GM12873 (cell line): ENCODE results near the gene HDLBP.

ENCODE experiments used
- TF ChIP-seq, protein P1 (sequence below): IDR thresholded peaks from 2 replicates; pipeline ENCODE4 v1.5.1; 2012; ENCODE audit warnings: low read depth, mild to moderate bottlenecking, moderate library complexity, low read length, control low read depth; ENCODE audit not compliant: insufficient read depth; ENCODE audit errors: missing control alignments

The HDLBP gene

DNA sequence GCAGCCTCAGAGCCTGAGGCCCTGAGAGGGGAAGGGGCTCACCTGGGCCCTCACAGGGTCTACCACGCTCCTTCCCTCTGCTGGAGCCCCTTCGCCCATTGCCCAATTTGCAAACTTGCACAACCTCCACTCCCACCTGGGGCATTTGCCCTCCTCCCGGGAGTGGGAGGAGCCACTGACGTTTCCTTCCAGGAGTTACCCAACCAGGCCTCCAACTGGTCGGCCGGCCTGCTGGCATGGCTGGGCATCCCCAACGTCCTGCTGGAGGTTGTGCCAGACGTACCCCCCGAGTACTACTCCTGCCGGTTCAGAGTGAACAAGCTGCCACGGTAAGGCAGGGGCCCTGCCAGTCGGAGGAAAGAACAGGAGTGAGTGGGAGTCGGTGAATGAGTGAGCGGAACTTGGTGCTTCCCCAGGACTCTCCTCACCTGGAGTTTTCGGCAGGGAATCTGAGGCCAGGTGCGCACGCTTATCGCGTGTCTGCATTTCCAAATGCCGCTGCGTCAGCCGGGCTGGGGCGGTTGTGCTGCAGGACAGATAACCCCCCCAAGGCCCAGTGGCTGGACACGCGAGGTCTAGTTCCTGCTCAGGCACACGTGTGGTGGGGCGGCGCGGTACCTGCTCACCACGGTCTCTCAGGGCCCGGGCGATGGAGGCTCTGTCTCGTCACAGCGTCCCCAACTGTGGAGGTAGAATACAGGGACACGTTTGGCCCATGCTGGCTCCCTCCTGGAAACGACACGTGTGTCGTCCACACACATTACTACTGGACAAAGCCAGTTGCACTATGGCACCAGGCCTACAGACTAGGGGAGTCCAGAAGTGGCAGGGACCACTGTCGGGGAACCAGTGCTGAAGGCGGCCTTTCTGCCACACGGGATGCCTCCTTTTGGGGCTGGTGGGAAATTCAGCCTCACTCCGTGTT is 115.3 kb downstream of the HDLBP start:
- TF ChIP-seq, protein P1, sequence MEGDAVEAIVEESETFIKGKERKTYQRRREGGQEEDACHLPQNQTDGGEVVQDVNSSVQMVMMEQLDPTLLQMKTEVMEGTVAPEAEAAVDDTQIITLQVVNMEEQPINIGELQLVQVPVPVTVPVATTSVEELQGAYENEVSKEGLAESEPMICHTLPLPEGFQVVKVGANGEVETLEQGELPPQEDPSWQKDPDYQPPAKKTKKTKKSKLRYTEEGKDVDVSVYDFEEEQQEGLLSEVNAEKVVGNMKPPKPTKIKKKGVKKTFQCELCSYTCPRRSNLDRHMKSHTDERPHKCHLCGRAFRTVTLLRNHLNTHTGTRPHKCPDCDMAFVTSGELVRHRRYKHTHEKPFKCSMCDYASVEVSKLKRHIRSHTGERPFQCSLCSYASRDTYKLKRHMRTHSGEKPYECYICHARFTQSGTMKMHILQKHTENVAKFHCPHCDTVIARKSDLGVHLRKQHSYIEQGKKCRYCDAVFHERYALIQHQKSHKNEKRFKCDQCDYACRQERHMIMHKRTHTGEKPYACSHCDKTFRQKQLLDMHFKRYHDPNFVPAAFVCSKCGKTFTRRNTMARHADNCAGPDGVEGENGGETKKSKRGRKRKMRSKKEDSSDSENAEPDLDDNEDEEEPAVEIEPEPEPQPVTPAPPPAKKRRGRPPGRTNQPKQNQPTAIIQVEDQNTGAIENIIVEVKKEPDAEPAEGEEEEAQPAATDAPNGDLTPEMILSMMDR, result no peak

DNA sequence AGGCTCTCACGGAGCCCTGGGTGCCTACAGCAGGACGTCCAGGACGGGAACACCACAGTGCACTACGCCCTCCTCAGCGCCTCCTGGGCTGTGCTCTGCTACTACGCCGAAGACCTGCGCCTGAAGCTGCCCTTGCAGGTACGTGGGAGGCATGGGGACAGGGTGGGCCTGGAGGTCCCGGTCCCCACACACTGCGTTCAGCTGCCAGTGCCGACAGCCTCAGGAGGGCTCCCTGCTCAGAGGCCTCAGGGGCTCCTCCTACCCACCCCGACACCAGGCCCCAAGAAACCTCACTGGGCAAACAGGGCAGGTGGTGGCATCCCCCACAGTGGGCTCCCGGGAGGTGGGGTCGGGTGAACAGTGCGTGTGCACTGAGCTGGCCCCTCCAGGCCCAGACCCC is 116.2 kb downstream of the HDLBP start:
- TF ChIP-seq, protein P1, result no peak

GRCh38 chr2:241198381-241199279 is 116.8 kb downstream of the HDLBP start:
- TF ChIP-seq, protein P1, result no peak

DNA sequence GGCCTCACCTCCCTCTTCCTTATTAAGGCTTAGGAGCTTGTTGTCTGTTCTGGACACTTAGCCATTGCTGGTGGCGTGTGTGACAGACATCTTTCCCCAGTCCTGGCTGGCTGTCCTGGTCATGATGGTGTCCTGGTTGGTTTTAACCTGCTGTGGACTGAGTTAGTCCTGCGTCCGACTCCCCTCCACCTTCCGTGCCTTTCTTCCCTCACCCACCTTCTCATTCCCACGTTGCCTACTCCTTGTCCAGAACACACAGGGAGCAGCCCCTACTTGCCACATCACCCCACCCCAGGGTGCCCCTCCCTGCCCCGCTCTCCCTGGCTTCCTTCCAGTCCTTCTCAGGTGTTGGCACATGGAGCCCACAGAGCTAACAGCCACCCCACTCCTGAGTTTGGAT is 117.5 kb downstream of the HDLBP start:
- TF ChIP-seq, protein P1, result no peak

GRCh38 chr2:241195506-241196130 is 119.9 kb downstream of the HDLBP start:
- TF ChIP-seq, protein P1, result no peak

DNA sequence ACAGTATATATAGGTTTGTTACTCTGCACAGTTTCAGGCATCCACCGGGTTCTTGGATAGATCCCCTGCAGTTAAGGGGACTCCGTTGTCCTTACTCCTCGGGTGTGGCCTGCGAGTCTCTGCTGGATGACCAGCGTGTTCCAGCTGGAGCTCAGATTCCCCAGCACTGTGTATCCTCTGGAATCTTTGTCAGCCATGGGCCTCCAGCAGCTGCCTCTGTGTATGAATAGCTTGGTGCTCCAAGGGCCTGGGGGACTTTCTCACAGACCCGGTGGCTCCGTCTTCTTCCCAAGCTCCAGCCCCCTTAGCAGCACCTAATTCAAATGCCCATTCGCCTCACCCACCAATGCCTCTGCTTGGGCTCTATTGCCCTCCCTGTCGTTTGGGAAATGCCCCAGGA is 120.7 kb downstream of the HDLBP start:
- TF ChIP-seq, protein P1, result no peak
